ENCODE data around the gene VWC2L. TPM values are rescaled to one million over a fixed set of nuclear protein-coding genes. Genes with fewer than 3 reads are reported as not detected.

Gene VWC2L
- not detected in 5 replicates for total RNA-seq (2022; extraction: Qiagen RNA extraction; ENCODE audit: low read depth)

GRCh38 chr2:214410918-214411554 is at the start of gene VWC2L:
Gene VWC2L, plus strand, starts transcription at chr2:214411054. Its CDS starts 3,140 bp downstream, at chr2:214414194.

